GM19372 (cell line): ENCODE data around the gene DLX5.

Experiments used
- ATAC-seq: cut with Tn5 transposase; IDR thresholded peaks from one replicate; pipeline ENCODE4 v1.9.1; 2021; ENCODE audit warnings: mild to moderate bottlenecking, low read depth, moderate library complexity; ENCODE audit not compliant: unreplicated experiment

The DLX5 gene

DNA sequence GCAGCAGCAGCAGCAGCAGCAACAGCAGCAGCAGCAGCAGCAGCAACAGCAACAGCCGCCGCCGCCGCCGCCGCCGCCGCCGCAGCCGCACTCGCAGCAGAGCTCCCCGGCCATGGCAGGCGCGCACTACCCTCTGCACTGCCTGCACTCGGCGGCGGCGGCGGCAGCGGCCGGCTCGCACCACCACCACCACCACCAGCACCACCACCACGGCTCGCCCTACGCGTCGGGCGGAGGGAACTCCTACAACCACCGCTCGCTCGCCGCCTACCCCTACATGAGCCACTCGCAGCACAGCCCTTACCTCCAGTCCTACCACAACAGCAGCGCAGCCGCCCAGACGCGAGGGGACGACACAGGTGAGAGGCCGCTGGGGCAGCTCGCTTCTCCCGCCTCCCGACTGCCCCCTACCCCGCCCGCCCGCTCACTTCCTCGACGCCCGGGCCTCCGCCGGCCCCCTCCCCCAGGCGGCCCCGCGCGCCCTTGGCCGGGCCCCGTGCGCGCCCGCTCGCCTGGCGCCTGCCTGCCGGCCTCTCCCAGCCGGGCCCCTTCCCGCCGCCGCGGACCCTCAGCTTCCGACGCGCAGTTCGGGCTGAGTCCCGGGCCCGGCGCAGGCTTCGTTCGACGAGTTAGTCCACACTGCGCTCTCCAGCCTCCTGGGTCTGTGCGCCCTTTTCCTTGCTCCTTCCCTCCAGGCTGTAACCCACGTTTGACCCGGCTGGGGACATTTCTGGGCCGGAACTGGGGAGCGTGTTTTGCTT is 18.4 kb downstream of the DLX5 start:
- ATAC-seq, result peak; percentile 57

- ATAC-seq, result no peak
These were observed 19.2 kb downstream of the DLX5 start, which contains the start of gene DLX6 for GRCh38 chr7:97005183-97006054. TSS of gene DLX6 (plus strand) at chr7:97005553. CDS start at chr7:97005978, 425 bp downstream.

DNA sequence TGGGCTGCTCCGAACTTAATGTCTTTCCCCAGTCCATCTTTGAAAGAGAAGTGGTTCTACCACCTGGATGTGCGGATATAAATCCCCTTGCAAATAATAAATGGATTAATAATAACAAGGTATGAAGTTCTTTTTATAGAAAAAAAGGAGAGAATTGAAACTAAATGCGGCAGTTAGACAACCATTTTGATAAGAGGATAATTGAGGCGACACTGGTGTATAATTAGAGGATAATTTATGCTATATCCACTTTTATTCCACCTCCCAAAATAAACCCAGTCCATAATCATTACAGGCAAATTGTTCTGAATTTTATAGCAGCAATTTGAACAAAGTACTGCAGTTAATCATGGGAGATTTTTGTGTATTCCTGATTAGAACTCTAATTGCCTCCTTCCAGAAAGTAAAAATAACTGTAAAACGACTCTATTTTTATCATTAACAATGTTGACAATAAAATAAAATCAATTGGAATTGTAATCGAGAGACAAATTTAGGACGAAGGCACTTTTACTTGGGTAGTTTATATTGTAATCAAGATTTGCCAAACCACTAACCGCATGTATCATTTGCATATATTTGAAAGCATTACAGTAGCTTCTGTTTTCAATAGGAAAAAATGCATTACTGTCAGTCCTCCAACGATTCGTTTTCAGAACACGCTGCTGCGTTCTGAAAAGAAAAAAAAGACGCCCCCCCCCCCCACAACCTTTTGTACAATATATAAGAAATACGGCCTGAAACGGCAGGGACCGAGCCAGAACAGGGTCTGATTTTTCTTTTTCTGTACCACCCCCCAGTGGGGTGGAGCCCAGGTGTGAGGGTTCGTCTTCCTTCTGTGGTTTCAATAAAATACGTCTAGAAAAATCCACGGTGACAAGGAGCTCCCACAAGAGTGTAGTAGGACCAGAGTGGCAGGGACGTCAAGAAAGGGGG is 20.1 kb downstream of the DLX5 start:
- ATAC-seq, result no peak

DNA sequence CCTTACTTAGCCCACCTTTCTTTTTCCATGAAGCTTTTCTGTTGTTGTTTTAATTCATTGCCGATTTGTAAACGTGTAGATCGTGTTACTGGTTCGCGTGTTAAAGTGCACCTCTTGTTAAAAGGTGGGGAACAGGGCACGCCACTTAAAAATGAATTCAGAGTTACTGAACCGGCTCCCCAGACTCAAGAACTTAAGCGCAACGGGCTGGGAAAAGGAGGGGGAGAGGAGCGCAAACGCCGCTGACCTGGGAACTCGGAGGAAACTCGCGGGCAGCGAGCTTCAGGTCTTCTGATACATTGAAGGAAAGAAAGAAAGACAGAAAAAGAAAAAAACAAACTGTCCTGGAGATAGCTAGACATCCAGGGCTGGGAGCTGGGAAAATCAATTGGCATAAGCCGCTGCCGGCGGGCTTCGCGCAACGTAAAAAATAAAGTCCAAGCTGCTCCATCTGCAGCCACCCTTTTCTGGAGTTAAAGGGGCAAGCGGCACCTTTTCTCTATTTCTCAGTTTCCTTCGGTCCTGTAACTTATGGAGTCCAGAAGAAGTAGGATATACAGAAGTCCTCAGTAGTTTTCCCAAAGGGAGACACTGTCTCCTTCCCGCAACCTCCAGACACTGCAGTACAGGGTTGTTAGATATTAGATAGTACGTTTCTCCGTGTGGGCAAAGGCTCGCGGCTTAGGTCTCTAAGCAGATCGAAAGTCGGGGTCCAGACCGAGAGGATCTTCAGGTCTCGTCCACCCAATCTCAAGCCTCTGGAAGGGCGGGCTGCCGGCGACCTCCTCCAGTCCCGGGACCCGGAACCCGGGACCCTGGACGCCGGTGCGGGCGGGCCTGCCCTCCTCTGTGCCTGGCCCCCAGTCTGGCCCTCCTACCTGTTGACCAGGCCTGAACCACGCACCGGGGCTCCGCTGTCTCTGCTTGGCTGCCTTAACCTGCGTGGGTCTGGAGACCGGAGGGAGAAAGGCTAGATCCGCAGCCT is 21.1 kb downstream of the DLX5 start:
- ATAC-seq, result no peak

DNA sequence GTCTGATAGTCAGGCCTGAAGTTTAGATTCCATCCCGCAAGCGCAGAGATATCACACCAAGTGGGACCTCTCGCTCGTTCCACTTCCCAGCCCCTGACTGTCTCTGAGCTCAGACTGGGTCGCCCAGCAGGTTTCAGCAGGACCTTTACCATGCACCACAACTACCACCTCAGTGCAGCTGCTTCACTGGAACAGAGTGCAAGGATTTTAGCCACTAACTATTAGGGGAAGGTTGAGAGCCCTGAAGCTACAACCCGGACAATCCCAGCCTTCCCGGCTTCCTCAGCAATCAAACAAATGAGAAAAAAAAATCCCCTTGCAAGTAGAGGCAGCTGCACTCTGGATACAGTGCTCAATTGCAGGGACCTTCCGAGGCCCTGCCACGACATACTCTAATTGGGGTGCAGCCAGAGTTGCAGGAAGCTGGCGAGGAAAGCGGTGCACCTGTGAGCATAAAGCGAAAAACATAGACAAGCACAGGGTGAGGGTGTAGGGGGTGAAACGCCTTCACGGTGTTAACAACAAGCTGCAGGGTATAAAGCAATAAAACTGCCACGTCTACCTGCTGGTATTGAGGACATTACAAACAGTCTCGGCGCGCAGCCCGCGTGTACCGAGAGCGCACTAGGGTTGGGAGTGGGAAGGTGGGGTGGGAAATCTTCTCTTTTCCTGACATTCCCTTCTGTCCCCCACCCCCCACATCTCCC is 21.9 kb downstream of the DLX5 start:
- no peak for ATAC-seq

DNA sequence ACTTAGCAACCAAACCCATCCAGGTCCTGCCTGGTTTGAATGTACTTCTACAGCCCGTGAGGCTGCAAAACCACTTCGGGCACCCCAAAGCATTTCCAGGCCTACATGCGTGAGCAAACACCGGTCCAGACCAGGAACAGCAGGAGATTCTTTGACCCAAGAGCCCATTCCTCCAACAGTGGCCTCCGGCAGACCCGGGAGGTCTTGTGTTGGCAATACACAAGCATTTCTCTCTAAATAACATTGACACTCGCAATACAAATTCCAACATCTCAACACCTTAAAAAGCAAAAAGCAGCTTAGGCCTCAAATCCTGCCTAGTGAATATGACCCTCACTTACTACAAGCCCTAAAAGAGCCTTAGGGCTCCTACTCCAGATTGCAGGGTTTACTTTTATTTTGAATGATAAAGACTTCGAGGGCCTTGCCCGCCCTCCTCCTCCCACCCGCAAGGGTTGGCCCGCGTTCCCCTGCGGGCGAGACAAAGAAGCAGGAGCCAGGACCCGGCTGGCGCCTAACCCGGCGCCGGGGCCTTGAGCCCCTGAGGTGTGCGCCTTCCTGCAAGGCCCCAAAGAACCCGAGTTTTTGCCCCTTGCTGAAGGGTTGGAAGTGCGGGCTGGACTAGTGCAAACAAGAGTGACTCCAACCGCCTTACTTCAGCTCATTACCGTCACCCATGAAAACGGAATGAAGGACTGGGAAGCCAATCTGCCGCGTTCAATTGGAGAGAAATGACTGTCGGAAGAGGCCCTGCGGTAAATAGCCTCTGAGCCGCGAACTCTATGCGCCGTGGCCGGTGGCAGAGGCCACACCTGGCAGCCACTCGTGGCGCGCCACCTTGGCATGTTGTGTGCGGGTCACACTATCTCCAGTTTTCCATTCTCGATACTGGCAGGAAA is 22.7 kb downstream of the DLX5 start:
- no peak for ATAC-seq

GRCh38 chr7:97001221-97001620 is 23.4 kb downstream of the DLX5 start:
- no peak for ATAC-seq

- no peak for ATAC-seq
These were observed 25.9 kb downstream of the DLX5 start for GRCh38 chr7:96998744-96999143.

DNA sequence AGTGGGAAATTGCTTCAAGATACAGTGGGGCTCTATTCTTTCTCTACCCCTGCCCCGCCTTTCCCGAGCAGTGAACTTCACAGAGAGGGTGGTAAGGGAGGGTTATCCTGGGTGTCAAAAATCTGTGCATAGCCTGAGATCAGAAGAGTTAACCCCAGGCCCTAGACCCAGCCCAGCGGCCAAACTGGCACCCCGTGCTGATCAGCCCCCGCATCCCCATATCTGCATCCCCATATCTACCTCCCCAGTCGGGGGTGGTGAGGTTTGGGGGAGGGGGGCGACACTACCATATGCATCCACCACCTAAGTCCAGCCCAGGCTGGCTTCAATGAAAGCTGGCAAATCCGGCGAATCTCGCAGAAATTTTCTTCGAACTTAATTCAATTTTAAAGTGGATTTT is 26.3 kb downstream of the DLX5 start:
- ATAC-seq, result no peak

- ATAC-seq, result no peak
These were observed 27.1 kb downstream of the DLX5 start for GRCh38 chr7:96997512-96998032.

GRCh38 chr7:96996958-96997511 is 27.6 kb downstream of the DLX5 start:
- no peak for ATAC-seq

DNA sequence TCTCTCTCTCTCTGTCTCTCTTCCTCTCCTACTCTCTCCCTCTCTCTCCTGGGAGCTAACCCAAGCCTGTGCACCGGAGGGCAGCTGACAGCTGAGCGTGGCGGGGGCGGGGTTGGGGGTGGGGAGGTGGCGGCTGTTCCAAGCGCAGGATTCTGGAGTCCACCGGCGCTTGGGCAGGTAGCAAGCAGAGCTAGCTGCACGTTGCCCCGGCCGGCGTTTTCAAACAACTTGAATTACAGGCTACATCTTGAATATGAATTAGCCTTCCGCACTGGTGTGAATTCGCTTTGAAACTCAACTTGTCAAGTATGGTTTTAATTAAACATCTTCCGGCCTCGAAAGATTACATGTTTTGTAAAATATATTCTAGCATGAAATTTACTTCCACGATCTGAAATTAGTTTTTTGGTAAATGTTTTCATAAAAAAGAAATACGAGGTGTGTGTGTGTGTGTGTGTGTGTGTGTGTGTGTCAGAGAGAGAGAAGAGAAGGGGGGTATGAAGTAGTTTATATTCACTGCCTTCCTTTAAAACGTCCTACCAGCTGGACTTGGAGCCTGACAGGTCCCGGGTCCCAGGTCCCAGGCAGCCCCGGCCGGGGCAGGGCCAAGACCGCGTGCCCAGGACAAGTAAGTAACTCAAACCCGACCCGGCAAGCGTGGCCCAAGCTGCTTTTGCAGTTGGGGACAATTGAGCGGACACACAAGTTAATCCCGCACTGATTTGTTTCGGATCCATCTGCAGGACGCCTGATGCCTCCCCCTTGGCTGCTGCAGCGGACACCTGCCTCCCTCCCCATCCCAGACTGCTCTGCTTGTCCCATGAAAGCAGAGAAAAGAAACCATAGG is 28.3 kb downstream of the DLX5 start:
- ATAC-seq, result no peak

DNA sequence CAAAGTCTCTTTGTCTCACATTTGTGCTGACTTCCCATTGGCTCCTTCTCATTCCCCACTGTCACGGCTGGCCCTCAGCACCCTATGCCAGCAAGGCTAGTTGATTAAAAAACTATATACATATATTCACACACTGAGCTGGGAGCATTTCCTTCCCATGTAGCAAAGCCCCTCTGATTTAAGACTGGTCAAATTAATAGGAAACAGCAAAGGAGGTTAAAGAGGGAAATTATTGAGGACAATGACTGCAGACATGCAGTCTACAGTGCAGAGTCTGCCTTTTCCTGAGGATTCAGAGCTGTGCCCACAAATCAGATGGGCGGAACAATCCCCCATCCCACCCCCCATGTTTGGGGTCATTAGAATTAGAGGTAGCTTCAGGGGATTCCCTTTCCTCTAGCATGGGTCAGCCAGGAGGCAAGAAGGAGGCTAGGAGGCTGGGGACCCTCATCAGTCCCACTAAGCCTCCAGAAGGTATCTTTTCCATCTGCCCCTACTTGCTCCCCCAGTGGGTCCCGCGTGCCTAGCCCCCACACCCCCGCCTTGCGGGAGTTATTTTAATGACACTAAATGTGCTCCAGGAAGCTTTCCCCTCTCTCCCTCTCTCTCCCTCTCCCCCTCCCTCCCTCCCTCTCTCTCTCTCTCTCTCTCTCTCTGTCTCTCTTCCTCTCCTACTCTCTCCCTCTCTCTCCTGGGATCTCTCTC is 29.1 kb downstream of the DLX5 start:
- ATAC-seq, result no peak

DNA sequence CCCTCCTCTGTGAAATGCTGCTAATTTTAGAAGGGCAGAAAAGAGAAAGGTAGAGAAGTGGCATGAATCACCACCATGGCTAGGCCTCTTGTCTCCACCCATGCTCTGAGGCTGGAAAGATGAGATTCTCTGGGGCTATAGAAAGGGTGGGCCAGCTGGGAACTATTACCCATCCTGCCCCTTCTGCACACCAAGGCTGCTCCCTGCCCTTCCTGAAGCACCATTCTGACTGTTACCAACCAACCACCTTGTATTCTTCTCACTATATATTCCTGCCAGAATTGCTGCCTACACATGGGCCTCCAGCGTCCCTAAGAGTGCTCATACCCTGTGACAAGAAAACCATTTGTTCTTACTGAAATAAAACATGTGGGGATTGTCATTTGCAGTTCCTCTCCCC is 30.7 kb downstream of the DLX5 start:
- ATAC-seq, result no peak

DNA sequence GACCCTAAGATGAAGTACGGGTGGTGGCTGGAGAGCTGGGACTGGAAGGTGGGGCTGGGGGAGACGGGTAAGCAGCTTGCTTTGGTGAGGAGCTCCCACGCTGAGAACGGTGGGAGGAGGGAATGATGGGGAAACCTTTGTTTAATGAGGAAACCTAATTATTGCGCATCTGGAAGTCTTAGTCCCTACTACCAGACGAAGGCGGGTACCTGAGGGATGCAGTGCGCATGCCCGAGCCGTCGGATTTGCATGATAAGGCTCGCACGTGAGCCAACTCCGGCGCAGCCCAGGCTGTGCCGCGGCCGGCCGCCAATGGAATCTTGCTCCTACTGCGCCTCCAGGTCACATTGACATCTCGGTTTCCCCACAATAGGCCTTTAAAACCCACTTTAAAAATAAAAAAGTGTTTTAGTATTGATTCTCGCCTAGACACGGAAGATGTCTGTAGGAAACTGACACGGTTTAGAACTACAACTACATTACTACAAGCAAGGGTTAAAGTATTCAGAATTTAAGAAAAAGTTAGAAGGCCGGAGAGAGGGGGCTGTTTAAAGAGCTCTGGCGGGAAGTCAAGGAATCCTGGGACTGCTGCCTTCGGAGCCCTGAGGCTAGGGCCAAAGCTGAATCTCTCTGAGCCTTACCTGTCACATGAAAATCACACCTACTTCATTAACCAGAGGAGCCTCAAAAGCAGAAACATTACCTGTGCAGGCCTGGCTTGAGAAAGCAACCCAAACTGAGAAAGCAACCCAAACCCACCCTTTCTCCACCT is 31.4 kb downstream of the DLX5 start:
- no peak for ATAC-seq
